NT2/D1 (cell line): ENCODE results near the gene MEG3.

Experiments used
- DNase-seq: peaks from one replicate; pipeline ENCODE4 v3.0.0-alpha.2; 2011; ENCODE audit warnings: low read depth, low spot score
- H3K27me3 ChIP-seq: 2 replicates; pipeline ENCODE4 v1.6.0; 2011; ENCODE audit warnings: mild to moderate bottlenecking; ENCODE audit not compliant: insufficient read length, insufficient read depth
- H3K36me3 ChIP-seq: 2 replicates; pipeline ENCODE4 v1.6.1; 2011; ENCODE audit warnings: mild to moderate bottlenecking, low read length, mixed read lengths; ENCODE audit not compliant: insufficient read depth, insufficient read length
- H3K4me1 ChIP-seq: 2 replicates; pipeline ENCODE4 v1.5.1; 2011; ENCODE audit not compliant: insufficient read depth, insufficient read length
- H3K4me3 ChIP-seq: 2 replicates; pipeline ENCODE4 v1.5.1; 2011; ENCODE audit warnings: low read depth; ENCODE audit not compliant: insufficient read length
- H3K9ac ChIP-seq: 2 replicates; pipeline ENCODE4 v1.6.0; 2011; ENCODE audit warnings: low read depth; ENCODE audit not compliant: insufficient read length
- H3K9me3 ChIP-seq: 2 replicates; pipeline ENCODE4 v1.5.1; 2011; ENCODE audit warnings: mild to moderate bottlenecking, low read length; ENCODE audit not compliant: insufficient read depth
- SUZ12 ChIP-seq: IDR thresholded peaks from 2 replicates; pipeline ENCODE4 v1.6.1; 2011; ENCODE audit not compliant: insufficient read length, insufficient read depth; ENCODE audit errors: extremely low read depth
- YY1 ChIP-seq: IDR thresholded peaks from 2 replicates; pipeline ENCODE4 v1.6.1; 2011; ENCODE audit not compliant: insufficient read length, insufficient read depth
- ZNF274 ChIP-seq: IDR thresholded peaks from 2 replicates; pipeline ENCODE4 v1.6.1; 2011; ENCODE audit warnings: mild to moderate bottlenecking, low read depth, low read length

MEG3 gene

GRCh38 chr14:100856056-100856950 lies 30.4 kb downstream of the MEG3 start:
- TF ChIP-seq ZNF274 (no peak), YY1 (no peak), SUZ12 (no peak)
- H3K27me3 ChIP-seq: peaks cover 1% of the 10 kb centered on the region
- H3K9ac ChIP-seq: no peak overlapping the region
- H3K4me3 ChIP-seq: no peak overlapping the region
- no peak for DNase-seq
- H3K9me3 ChIP-seq: no peaks in the 10 kb centered on the region
- H3K4me1 ChIP-seq: no peaks in the 10 kb centered on the region
- no peaks in the 10 kb centered on the region for H3K36me3 ChIP-seq

- Histone ChIP-seq H3K4me1 (no peaks in the 10 kb centered on the region), H3K9me3 (no peaks in the 10 kb centered on the region), H3K27me3 (peaks cover 3% of the 10 kb centered on the region), H3K9ac (no peak overlapping the region), H3K36me3 (no peaks in the 10 kb centered on the region), H3K4me3 (no peak overlapping the region)
- no peak for DNase-seq
- TF ChIP-seq ZNF274 (no peak), YY1 (no peak), SUZ12 (no peak)
Observed at GRCh38 chr14:100857233-100857922, 31.5 kb downstream of the MEG3 start.

GRCh38 chr14:100857923-100858837 lies 32.3 kb downstream of the MEG3 start:
- no peak for TF ChIP-seq YY1
- no peak for TF ChIP-seq SUZ12
- no peak for TF ChIP-seq ZNF274
- no peaks in the 10 kb centered on the region for H3K9me3 ChIP-seq
- H3K4me3 ChIP-seq: no peak overlapping the region
- DNase-seq: no peak
- no peaks in the 10 kb centered on the region for H3K36me3 ChIP-seq
- no peak overlapping the region for H3K9ac ChIP-seq
- no peaks in the 10 kb centered on the region for H3K4me1 ChIP-seq
- peaks cover 3% of the 10 kb centered on the region for H3K27me3 ChIP-seq

GRCh38 chr14:100858838-100859220 lies 32.9 kb downstream of the MEG3 start:
- H3K27me3 ChIP-seq: peaks cover 3% of the 10 kb centered on the region
- no peak for DNase-seq
- no peaks in the 10 kb centered on the region for H3K36me3 ChIP-seq
- H3K9ac ChIP-seq: no peak overlapping the region
- H3K9me3 ChIP-seq: no peaks in the 10 kb centered on the region
- H3K4me3 ChIP-seq: no peak overlapping the region
- H3K4me1 ChIP-seq: no peaks in the 10 kb centered on the region
- TF ChIP-seq YY1 (no peak), SUZ12 (no peak), ZNF274 (no peak)

- no peak for DNase-seq
- Histone ChIP-seq H3K36me3 (no peaks in the 10 kb centered on the region), H3K4me3 (no peak overlapping the region), H3K4me1 (no peaks in the 10 kb centered on the region), H3K9me3 (no peaks in the 10 kb centered on the region), H3K27me3 (peaks cover 3% of the 10 kb centered on the region), H3K9ac (no peak overlapping the region)
- TF ChIP-seq ZNF274 (no peak), SUZ12 (no peak), YY1 (no peak)
Observed at GRCh38 chr14:100859781-100860180, 33.9 kb downstream of the MEG3 start.

GRCh38 chr14:100860556-100861187 lies 34.8 kb downstream of the MEG3 start:
- Histone ChIP-seq H3K4me1 (no peaks in the 10 kb centered on the region), H3K27me3 (peaks cover 3% of the 10 kb centered on the region), H3K9ac (no peak overlapping the region), H3K9me3 (no peaks in the 10 kb centered on the region), H3K36me3 (no peaks in the 10 kb centered on the region), H3K4me3 (no peak overlapping the region)
- DNase-seq: no peak
- TF ChIP-seq ZNF274: no peak
- TF ChIP-seq SUZ12: no peak
- no peak for TF ChIP-seq YY1
